CD1c-positive myeloid dendritic cell (primary cell): ENCODE results near the gene LRRC26.
"Not testable (repeated sequence)": the region's sequence is repeated elsewhere in the genome, so short reads cannot be mapped to it uniquely, and the experiment has no call there.

Source experiments
- DNase-seq: peaks from one replicate; pipeline ENCODE4 v3.0.0-alpha.2; 2016; ENCODE audit errors: extremely low spot score

The LRRC26 gene

GRCh38 chr9:137136881-137137607, 32.8 kb downstream of the LRRC26 start:
- DNase-seq: no peak

GRCh38 chr9:137136261-137136880, 33.5 kb downstream of the LRRC26 start:
- no peak for DNase-seq

- not testable (repeated sequence) for DNase-seq
Observed at GRCh38 chr9:137135154-137135553, 34.7 kb downstream of the LRRC26 start.

GRCh38 chr9:137134191-137134590, 35.7 kb downstream of the LRRC26 start:
- DNase-seq: no peak

GRCh38 chr9:137130176-137130755, 39.6 kb downstream of the LRRC26 start:
- DNase-seq: no peak

GRCh38 chr9:137129456-137130175, 40.2 kb downstream of the LRRC26 start:
- DNase-seq: peak; percentile 96

GRCh38 chr9:137128862-137129455, 40.9 kb downstream of the LRRC26 start:
- DNase-seq: no peak

- no peak for DNase-seq
Observed at GRCh38 chr9:137128158-137128861, 41.5 kb downstream of the LRRC26 start.

GRCh38 chr9:137127301-137128157, 42.3 kb downstream of the LRRC26 start:
- DNase-seq: peak; percentile 72

- peak; percentile 30 for DNase-seq
Observed at GRCh38 chr9:137126786-137127185, 43.1 kb downstream of the LRRC26 start.

- not testable (repeated sequence) for DNase-seq
Observed at GRCh38 chr9:137123952-137124462, 45.8 kb downstream of the LRRC26 start.

- no peak for DNase-seq
Observed at GRCh38 chr9:137123468-137123837, 46.4 kb downstream of the LRRC26 start.

- DNase-seq: not testable (repeated sequence)
Observed at GRCh38 chr9:137122796-137123467, 46.9 kb downstream of the LRRC26 start.

GRCh38 chr9:137121927-137122795, 47.7 kb downstream of the LRRC26 start:
- not testable (repeated sequence) for DNase-seq
